ENCODE results near the gene ABCC11. TPM values are rescaled to one million over a fixed set of nuclear protein-coding genes. Genes with fewer than 3 reads are reported as not detected.

The ABCC11 gene
- total RNA-seq, 2 donors from 2014 or later = not detected

DNA sequence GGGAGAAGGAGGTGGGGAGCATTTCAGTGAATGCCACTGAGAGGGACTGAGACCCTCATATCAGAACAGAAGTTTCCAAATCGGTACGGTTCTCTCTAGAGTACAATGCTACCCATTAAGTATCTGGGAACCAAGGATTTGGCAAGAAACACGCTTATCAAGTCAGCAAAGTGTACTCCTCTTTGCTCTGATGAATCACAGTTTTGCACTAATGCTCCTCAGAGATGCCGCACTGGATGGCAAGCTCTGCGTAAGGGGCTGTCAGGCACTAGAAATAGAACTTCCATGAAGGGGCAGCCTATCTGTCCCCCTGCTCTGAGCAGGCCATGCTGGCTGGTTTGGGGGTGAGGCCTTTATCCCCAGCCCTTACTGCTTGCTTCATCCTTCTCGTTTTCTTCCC lies 86.8 kb downstream of the ABCC11 start:
- H3K4me1 Mint-ChIP-seq = peaks cover 4% of the 10 kb centered on the region
- DNase-seq (no peak), ATAC-seq (no peak)
- H3K27me3 Mint-ChIP-seq = peaks cover 32% of the 10 kb centered on the region
- no peak overlapping the region for H3K27ac Mint-ChIP-seq
- no peaks in the 10 kb centered on the region for H3K36me3 Mint-ChIP-seq (ENCODE audit: low read depth)
- no peaks in the 10 kb centered on the region for H3K9me3 ChIP-seq (ENCODE audit: control insufficient read depth, low read length, poor library complexity, severe bottlenecking)
- H3K4me3 Mint-ChIP-seq = no peak overlapping the region

DNA sequence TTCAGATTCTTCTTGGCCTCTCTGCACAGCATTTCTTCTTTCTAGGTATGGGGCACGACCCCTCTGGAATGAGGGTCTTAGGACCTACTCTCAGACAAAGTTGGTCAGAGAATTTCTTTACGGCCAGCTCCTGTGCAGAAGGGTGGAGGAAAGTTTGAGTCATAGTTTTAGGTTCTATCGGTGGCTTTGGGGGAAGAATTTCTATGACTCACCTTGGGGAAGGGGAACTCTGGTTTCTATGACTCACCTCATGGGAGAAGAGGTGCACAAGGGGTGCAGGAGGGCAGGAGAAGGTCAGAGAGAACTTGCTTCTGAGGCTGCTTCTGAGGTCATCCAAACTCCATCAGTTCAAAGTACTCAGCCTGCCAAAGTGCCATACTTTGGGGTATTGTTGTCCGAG lies 89.0 kb downstream of the ABCC11 start:
- Mint-ChIP-seq H3K4me3 (no peak overlapping the region), H3K36me3 (ENCODE audit: low read depth) (no peaks in the 10 kb centered on the region), H3K4me1 (no peaks in the 10 kb centered on the region), H3K27me3 (peaks cover 47% of the 10 kb centered on the region), H3K27ac (no peak overlapping the region)
- no peaks in the 10 kb centered on the region for H3K9me3 ChIP-seq (ENCODE audit: control insufficient read depth, low read length, poor library complexity, severe bottlenecking)
- no peak for DNase-seq
- ATAC-seq = no peak

DNA sequence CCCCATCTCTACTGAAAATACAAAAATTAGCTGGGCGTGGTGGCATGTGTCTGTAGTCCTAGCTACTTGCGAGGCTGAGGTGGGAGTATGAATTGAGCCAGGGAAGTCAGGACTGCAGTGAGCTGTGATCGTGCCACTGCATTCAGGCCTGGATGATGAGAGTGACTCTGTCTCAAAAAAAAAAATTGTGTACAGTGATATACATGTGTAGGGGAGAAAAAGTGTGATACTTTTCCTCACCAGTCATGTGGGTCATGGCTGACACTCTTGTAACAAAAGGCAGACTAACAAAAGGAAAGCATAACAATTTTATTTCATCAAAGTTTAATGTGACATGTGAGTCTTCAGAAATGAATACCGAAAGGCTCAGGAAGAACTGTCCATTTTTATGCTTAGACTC lies 89.5 kb downstream of the ABCC11 start:
- H3K4me1 Mint-ChIP-seq = no peaks in the 10 kb centered on the region
- no peaks in the 10 kb centered on the region for H3K36me3 Mint-ChIP-seq (ENCODE audit: low read depth)
- H3K27me3 Mint-ChIP-seq = peaks cover 43% of the 10 kb centered on the region
- H3K4me3 Mint-ChIP-seq = no peak overlapping the region
- H3K9me3 ChIP-seq (ENCODE audit: control insufficient read depth, low read length, poor library complexity, severe bottlenecking) = no peaks in the 10 kb centered on the region
- ATAC-seq = no peak
- H3K27ac Mint-ChIP-seq = no peak overlapping the region
- DNase-seq = no peak

GRCh38 chr16:48157302-48157701 lies 90.0 kb downstream of the ABCC11 start:
- no peak overlapping the region for H3K27ac Mint-ChIP-seq
- DNase-seq (no peak), ATAC-seq (no peak)
- H3K4me1 Mint-ChIP-seq = no peaks in the 10 kb centered on the region
- no peak overlapping the region for H3K4me3 Mint-ChIP-seq
- no peaks in the 10 kb centered on the region for H3K9me3 ChIP-seq (ENCODE audit: control insufficient read depth, low read length, poor library complexity, severe bottlenecking)
- H3K27me3 Mint-ChIP-seq = peaks cover 42% of the 10 kb centered on the region
- no peaks in the 10 kb centered on the region for H3K36me3 Mint-ChIP-seq (ENCODE audit: low read depth)

DNA sequence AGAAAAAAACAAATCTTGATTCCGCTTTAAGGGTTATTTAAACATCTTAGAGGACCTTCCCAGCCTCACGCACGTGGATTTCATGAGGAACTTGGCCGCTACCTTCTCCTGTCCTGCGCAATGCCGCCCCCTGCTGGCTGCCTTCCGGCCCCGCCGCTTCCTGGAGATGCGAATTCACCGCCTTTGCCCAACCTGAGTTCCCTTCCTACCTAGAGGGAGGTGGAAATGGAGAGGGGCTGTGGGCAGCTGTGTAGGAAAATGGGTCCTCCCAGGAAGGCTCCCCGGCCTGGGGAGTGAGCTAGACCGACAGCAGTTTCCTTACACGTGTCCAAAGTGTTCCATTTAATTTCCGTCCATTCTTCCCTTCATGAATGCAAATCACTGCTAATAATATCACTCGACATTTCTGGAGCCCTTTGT lies 90.5 kb downstream of the ABCC11 start:
- no peaks in the 10 kb centered on the region for H3K9me3 ChIP-seq (ENCODE audit: control insufficient read depth, low read length, poor library complexity, severe bottlenecking)
- peaks cover 40% of the 10 kb centered on the region for H3K27me3 Mint-ChIP-seq
- no peak overlapping the region for H3K27ac Mint-ChIP-seq
- ATAC-seq (peak; percentile 82), DNase-seq (peak; percentile 67 to 79 (median 71))
- no peaks in the 10 kb centered on the region for H3K36me3 Mint-ChIP-seq (ENCODE audit: low read depth)
- H3K4me1 Mint-ChIP-seq = no peaks in the 10 kb centered on the region
- peak overlapping the region; percentile 45 for H3K4me3 Mint-ChIP-seq

DNA sequence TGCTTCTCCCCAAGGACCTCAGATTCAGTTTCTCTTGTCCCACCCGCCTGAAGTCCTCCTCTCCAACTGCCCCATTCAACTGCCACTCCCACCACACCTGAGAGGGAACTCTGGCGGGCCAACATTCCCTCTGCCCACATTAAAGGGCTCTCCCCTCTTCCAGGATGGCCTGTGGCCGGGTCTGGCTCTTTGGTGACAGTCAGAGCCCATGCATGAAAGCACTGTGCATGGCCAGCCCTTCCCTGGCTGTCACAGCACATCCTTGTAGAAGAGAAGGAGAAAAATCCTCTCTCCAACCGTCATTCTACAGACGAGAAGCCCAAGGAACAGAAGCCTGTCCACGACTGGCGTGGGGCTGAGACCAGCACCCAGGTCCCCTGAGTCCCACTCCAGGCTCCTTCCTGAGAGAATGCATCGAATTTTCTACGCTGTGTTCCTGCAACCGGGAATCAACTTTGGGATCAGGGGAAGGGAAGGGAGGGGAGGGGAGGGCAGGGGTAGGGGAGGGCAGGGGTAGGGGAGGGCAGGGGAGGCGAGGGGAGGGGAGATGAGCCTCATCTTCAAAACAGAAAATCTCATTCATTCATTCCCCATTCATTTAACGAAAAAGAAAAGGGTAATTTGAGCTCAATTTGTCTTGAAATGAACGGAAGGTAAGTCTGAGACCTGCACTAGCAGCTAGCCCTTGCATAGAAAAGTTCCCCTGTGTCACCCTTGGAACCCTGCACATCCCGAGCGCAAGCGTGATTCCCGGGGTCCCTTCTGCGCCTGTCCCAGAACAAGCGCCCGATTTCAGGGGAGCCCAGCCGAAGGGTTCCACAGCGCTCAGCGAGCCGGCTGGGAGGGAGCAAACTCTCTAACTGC lies 91.2 kb downstream of the ABCC11 start, which contains the start of gene ABCC12:
TSS of gene ABCC12 (minus strand) at position 68 of the 864 bp plus-strand sequence. CDS start 9,569 bp downstream, outside the sequence.
- peak within 1 kb of the TSS; percentile 45 for H3K4me3 Mint-ChIP-seq

GRCh38 chr16:48153774-48154173 lies 93.6 kb downstream of the ABCC11 start:
- no peak overlapping the region for H3K27ac Mint-ChIP-seq
- H3K9me3 ChIP-seq (ENCODE audit: control insufficient read depth, low read length, poor library complexity, severe bottlenecking) = no peaks in the 10 kb centered on the region
- ATAC-seq = no peak
- no peaks in the 10 kb centered on the region for H3K4me1 Mint-ChIP-seq
- H3K36me3 Mint-ChIP-seq (ENCODE audit: low read depth) = peaks cover 2% of the 10 kb centered on the region
- H3K4me3 Mint-ChIP-seq = no peak overlapping the region
- no peak for DNase-seq
- peaks cover 45% of the 10 kb centered on the region for H3K27me3 Mint-ChIP-seq

More for the DNA sequence above, 91.2 kb downstream of the ABCC11 start, which contains the start of gene ABCC12:
- Mint-ChIP-seq H3K36me3 (ENCODE audit: low read depth) (no peaks in the 10 kb centered on the region), H3K27me3 (peaks cover 36% of the 10 kb centered on the region), H3K4me1 (no peaks in the 10 kb centered on the region), H3K27ac (no peak within 1 kb of the TSS)
- DNase-seq (no peak), ATAC-seq (no peak)
- H3K9me3 ChIP-seq (ENCODE audit: control insufficient read depth, low read length, poor library complexity, severe bottlenecking) = no peaks in the 10 kb centered on the region

- Mint-ChIP-seq H3K27me3 (peaks cover 39% of the 10 kb centered on the region), H3K4me3 (no peak overlapping the region), H3K4me1 (no peaks in the 10 kb centered on the region), H3K27ac (no peak overlapping the region), H3K36me3 (ENCODE audit: low read depth) (peaks cover 2% of the 10 kb centered on the region)
- ATAC-seq (no peak), DNase-seq (no peak)
- no peaks in the 10 kb centered on the region for H3K9me3 ChIP-seq (ENCODE audit: control insufficient read depth, low read length, poor library complexity, severe bottlenecking)
Observed at GRCh38 chr16:48152226-48152625, 95.1 kb downstream of the ABCC11 start.

DNA sequence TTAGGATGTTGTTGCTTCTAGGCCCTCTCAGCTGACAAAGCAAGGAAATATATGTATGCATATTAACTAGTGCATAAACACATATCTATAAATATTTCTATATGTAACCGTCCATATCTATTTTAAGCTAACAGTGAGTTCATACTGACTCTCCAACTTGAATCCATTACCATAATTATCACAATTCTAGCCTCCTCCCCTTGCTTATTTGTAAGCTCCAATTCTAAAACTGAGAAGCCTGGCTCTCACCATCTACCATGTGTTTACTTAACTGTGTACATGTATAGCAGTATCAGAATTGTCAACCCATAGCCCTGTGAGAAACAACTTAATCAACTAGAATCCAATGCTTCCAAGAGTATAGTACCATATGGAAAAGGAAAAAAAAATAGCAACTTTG lies 96.6 kb downstream of the ABCC11 start:
- H3K27me3 Mint-ChIP-seq = peaks cover 40% of the 10 kb centered on the region
- no peak overlapping the region for H3K4me3 Mint-ChIP-seq
- H3K27ac Mint-ChIP-seq = no peak overlapping the region
- H3K36me3 Mint-ChIP-seq (ENCODE audit: low read depth) = peaks cover 2% of the 10 kb centered on the region
- ATAC-seq = no peak
- H3K9me3 ChIP-seq (ENCODE audit: control insufficient read depth, low read length, poor library complexity, severe bottlenecking) = no peaks in the 10 kb centered on the region
- DNase-seq = no peak
- no peaks in the 10 kb centered on the region for H3K4me1 Mint-ChIP-seq

DNA sequence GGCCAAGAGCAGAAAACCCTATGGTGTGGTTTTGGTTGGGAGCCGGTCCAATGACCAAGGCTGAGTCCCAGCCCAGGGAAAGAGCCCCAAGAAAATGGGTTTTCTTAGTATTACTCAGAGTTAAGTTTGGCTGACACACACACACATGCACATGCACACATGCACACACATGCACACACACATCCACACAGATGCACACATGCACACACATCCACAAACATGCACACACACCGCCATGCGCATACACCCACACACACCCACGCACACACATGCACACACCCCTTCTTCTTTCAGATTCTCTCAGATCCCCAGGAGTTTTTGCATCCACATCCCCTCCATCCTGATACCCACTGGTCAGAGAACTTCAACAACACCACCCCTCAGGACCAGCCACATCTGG lies 100.6 kb downstream of the ABCC11 start:
- peaks cover 32% of the 10 kb centered on the region for H3K27me3 Mint-ChIP-seq
- no peaks in the 10 kb centered on the region for H3K9me3 ChIP-seq (ENCODE audit: control insufficient read depth, low read length, poor library complexity, severe bottlenecking)
- DNase-seq (no peak), ATAC-seq (no peak)
- no peak overlapping the region for H3K4me3 Mint-ChIP-seq
- H3K4me1 Mint-ChIP-seq = no peaks in the 10 kb centered on the region
- peaks cover 4% of the 10 kb centered on the region for H3K36me3 Mint-ChIP-seq (ENCODE audit: low read depth)
- no peak overlapping the region for H3K27ac Mint-ChIP-seq

- ATAC-seq = no peak
- H3K4me3 Mint-ChIP-seq = no peak overlapping the region
- no peak for DNase-seq
- peaks cover 4% of the 10 kb centered on the region for H3K36me3 Mint-ChIP-seq (ENCODE audit: low read depth)
- no peaks in the 10 kb centered on the region for H3K4me1 Mint-ChIP-seq
- H3K27me3 Mint-ChIP-seq = peaks cover 37% of the 10 kb centered on the region
- no peak overlapping the region for H3K27ac Mint-ChIP-seq
- no peaks in the 10 kb centered on the region for H3K9me3 ChIP-seq (ENCODE audit: control insufficient read depth, low read length, poor library complexity, severe bottlenecking)
Observed at GRCh38 chr16:48146131-48146530, 101.2 kb downstream of the ABCC11 start.

DNA sequence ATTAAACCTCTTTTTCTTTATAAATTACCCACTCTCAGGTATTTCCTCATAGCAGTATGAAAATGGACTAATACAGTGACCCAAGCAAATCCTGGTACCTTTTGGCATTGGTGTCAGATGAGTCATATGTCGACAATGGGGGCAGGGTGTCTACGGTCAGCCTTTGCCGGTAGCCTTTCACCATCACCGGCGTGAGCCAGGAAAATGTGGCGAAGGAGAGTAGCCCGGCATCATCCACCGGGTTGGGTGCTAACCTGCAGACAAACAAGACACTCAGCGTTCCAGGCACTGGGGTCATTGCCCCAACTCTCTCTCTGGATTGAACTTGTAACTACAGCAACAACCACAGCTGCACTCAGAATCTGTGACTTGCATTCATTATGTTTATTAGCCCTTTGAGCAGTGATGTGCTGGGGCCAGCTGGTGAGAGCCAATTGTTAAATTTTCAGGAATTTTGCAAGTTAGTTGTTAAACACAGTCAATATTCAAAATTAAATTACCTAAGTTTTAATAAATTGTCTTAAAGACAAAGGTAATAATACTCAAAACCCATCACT lies 103.4 kb downstream of the ABCC11 start:
- no peaks in the 10 kb centered on the region for H3K4me1 Mint-ChIP-seq
- H3K36me3 Mint-ChIP-seq (ENCODE audit: low read depth) = peaks cover 2% of the 10 kb centered on the region
- no peak overlapping the region for H3K27ac Mint-ChIP-seq
- no peak overlapping the region for H3K4me3 Mint-ChIP-seq
- H3K9me3 ChIP-seq (ENCODE audit: control insufficient read depth, low read length, poor library complexity, severe bottlenecking) = no peaks in the 10 kb centered on the region
- ATAC-seq = no peak
- H3K27me3 Mint-ChIP-seq = peaks cover 25% of the 10 kb centered on the region
- DNase-seq = no peak

GRCh38 chr16:48140821-48141220 lies 106.5 kb downstream of the ABCC11 start:
- ATAC-seq = no peak
- no peaks in the 10 kb centered on the region for H3K4me1 Mint-ChIP-seq
- peaks cover 24% of the 10 kb centered on the region for H3K27me3 Mint-ChIP-seq
- no peak overlapping the region for H3K4me3 Mint-ChIP-seq
- peaks cover 4% of the 10 kb centered on the region for H3K36me3 Mint-ChIP-seq (ENCODE audit: low read depth)
- H3K9me3 ChIP-seq (ENCODE audit: control insufficient read depth, low read length, poor library complexity, severe bottlenecking) = no peaks in the 10 kb centered on the region
- DNase-seq = no peak
- no peak overlapping the region for H3K27ac Mint-ChIP-seq

- H3K27ac Mint-ChIP-seq = no peak overlapping the region
- no peak overlapping the region for H3K4me3 Mint-ChIP-seq
- no peak for DNase-seq
- H3K27me3 Mint-ChIP-seq = peaks cover 28% of the 10 kb centered on the region
- no peaks in the 10 kb centered on the region for H3K9me3 ChIP-seq (ENCODE audit: control insufficient read depth, low read length, poor library complexity, severe bottlenecking)
- no peaks in the 10 kb centered on the region for H3K4me1 Mint-ChIP-seq
- ATAC-seq = no peak
- peaks cover 4% of the 10 kb centered on the region for H3K36me3 Mint-ChIP-seq (ENCODE audit: low read depth)
Observed at GRCh38 chr16:48139517-48139916, 107.8 kb downstream of the ABCC11 start.
